ENCODE results near the gene SPPL2B.
"Not testable (repeated sequence)": the region's sequence is repeated elsewhere in the genome, so short reads cannot be mapped to it uniquely, and the experiment has no call there.

The SPPL2B gene

DNA sequence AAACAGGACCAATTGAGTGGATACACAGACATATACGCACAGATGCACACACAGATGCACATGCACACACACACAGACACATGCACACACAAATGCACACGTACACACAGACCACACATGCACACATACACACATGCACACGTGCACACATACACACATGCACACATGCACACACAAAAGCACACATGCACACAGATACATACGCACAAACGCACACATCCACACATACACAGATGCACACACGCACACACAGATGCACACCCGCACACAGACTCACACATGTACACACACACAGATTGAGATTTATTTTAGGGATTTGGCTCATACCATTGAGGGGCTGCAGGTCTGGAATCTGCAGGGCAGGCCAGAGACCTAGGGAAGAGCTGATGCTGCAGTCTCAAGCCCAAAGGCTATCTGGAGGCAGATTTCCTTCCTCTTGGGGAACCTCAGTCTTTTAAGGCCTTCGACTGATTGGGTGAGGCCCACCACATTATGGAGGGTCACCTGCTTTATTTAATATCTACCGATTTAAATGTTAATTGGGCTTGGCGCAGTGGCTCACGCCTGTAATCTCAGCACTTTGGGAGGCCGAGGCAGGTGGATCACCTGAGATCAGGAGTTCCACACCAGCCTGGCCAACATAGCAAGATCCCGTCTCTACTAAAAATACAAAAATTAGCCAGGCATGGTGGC lies 54.2 kb downstream of the SPPL2B start:
- no peak for DNase-seq (ENCODE audit: low spot score)

DNA sequence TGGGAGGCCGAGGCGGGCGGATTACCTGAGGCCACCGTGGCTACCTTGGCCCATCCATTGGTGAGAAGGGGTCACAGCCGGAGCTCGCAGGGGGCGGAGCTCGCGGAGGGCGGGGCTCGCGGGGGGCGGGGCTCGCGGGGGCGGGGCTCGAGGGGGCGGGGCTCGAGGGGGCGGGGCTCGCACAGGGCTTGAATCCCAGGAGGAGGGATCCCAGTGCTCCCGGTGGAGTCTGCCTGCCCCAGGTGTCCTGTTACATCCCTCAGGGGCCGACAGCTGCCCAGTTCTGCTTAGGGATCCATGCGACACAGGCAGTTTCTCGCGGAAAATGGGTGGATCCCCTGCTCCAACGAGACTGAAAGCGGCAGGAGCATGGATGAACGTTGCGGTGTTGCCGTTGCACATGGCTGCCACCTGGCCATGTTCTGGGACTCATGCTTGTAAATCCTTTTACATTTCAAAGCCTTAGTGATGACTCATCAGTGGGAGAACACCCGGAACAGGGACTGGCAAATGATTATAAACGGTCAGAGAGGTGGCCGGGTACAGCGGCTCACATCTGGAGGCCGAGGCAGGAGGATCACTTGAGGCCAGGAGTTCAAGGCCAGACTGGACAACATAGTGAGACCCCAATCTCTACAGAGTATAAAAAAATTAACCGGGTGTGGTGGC lies 56.7 kb downstream of the SPPL2B start:
- DNase-seq (ENCODE audit: low spot score), result peak; percentile 94

- DNase-seq (ENCODE audit: low spot score), result no peak
Measured at GRCh38 chr19:2387367-2388288, 59.1 kb downstream of the SPPL2B start.

GRCh38 chr19:2389594-2389993 lies 61.1 kb downstream of the SPPL2B start:
- no peak for DNase-seq (ENCODE audit: low spot score)

GRCh38 chr19:2391118-2391725 lies 62.7 kb downstream of the SPPL2B start:
- no peak for DNase-seq (ENCODE audit: low spot score)

- no peak for DNase-seq (ENCODE audit: low spot score)
Measured at GRCh38 chr19:2392366-2392765, 63.9 kb downstream of the SPPL2B start.

DNA sequence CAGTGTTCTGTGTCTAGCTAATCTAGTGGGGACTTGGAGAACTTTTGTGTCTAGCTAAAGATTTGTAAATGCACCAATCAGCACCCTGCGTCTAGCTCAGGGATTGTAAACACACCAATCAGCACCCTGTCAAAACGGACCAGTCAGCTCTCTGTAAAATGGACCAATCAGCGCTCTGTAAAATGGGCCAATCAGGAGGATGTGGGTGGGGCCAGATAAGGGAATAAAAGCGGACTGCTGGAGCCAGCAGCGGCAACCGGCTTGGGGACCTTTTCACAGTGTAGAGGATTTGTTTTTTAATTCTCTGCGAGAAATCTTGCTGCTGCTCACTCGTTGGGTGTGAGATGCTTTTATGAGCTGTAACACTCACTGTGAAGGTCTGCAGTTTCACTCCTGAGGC lies 64.4 kb downstream of the SPPL2B start:
- DNase-seq (ENCODE audit: low spot score), result not testable (repeated sequence)

DNA sequence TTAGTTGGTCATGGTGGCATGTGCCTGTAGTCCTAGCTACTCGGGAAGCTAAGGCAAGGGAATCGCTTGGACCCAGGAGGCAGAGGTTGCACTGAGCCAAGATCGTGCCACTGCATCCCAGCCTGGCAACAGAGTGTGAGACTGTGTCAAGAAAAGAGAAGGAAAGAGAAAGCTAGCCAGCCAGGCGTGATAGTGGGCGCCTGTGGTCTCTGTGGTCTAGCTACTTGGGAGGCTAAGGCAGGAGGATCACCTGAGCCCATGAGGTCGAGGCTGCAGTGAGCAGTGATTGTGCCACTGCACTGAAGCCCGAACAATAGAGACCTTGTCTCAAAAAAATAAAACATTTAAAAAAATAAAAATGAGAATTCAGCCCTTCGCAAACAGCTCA lies 65.6 kb downstream of the SPPL2B start:
- no peak for DNase-seq (ENCODE audit: low spot score)

- no peak for DNase-seq (ENCODE audit: low spot score)
Measured at GRCh38 chr19:2394442-2395292, 66.2 kb downstream of the SPPL2B start.

GRCh38 chr19:2395293-2395829 lies 66.9 kb downstream of the SPPL2B start:
- not testable (repeated sequence) for DNase-seq (ENCODE audit: low spot score)

- not testable (repeated sequence) for DNase-seq (ENCODE audit: low spot score)
Measured at GRCh38 chr19:2397173-2397572, 68.7 kb downstream of the SPPL2B start.

DNA sequence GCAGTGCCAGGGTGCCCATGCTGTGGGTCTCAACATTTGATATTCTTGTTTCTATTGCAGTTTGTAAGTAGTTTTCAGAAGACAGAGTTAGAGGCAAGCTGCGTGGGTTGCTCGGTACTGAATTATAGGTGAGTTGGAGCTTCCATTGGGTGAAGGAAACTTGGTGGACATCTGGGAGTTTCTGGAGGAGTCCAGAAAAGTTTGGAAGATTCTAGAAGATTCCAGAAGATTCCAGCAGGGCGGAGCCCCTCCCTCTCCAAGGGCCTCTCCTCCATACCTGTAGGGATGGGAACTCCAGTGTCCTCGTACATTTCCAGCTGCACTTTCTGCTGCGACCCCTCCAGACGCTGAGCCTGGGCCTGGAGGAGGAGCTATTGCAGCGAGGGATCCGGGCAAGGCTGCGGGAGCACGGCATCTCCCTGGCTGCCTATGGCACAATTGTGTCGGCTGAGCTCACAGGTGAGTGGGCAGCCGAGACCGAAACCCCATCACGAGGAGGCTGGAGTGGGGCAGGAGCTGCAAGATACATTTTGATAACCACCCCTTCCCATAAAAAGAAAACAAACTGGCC lies 70.3 kb downstream of the SPPL2B start:
- no peak for DNase-seq (ENCODE audit: low spot score)

DNA sequence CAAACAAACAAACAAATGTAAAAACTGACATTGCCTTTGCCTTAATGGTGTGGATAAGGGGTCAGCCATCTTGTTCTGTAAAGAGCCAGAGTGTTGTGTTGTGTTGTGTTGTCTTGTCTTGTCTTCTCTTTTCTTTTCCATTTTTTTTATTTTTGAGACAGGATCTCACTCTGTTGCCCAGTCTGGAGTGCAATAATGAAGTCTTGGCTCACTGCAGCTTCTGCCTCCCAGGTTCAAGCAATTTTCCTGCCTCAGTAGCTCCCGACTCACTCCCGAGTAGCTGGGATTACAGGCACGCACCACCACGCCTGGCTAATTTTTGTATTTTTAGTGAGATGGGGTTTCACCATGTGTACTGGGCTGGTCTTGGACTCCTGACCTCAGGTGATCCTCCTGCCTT lies 71.1 kb downstream of the SPPL2B start:
- DNase-seq (ENCODE audit: low spot score), result no peak
